Keratinocyte (primary cell): ENCODE measurements around the gene ST8SIA6.

Experiments used
- CTCF ChIP-seq, 3 experiments: IDR thresholded peaks in 1 of 3; conservative IDR thresholded peaks in 1 of 3; optimal IDR thresholded peaks in 1 of 3; 2 replicates in 2 of 3; 3 replicates in 1 of 3; pipeline versions ENCODE3 to v1.5.1; 2011; ENCODE audit warnings: low read length in 3 of 3, mild to moderate bottlenecking in 3 of 3, moderate library complexity in 2 of 3, control low read depth in 1 of 3, inconsistent platforms in 1 of 3; ENCODE audit not compliant: insufficient read depth in 2 of 3; ENCODE audit errors: extremely low read depth in 1 of 3
- EZH2 ChIP-seq: IDR thresholded peaks from one replicate; pipeline ENCODE4 v1.6.1; 2012; ENCODE audit warnings: inconsistent platforms, mild to moderate bottlenecking, low read length, moderate library complexity

GRCh38 chr10:17351506-17351905, 102.9 kb downstream of the ST8SIA6 start:
- no peak for TF ChIP-seq EZH2
- no peak for TF ChIP-seq CTCF (optimal IDR thresholded peaks at IDR 0.05 in 1 of 3, IDR thresholded peaks at IDR 0.05 in 1 of 3, conservative IDR thresholded peaks at IDR 0.05 in 1 of 3; ENCODE audit: extremely low read depth in 1 of 3, insufficient read depth in 2 of 3, low read length in 3 of 3)
